ENCODE data around the gene MXD3. TPM values are rescaled to one million over a fixed set of nuclear protein-coding genes. Genes with fewer than 3 reads are reported as not detected.
"Not testable (repeated sequence)": the region's sequence is repeated elsewhere in the genome, so short reads cannot be mapped to it uniquely, and the experiment has no call there.

MXD3 gene
- total RNA-seq, 1 donor from 2014 or later = 8.4 TPM

DNA sequence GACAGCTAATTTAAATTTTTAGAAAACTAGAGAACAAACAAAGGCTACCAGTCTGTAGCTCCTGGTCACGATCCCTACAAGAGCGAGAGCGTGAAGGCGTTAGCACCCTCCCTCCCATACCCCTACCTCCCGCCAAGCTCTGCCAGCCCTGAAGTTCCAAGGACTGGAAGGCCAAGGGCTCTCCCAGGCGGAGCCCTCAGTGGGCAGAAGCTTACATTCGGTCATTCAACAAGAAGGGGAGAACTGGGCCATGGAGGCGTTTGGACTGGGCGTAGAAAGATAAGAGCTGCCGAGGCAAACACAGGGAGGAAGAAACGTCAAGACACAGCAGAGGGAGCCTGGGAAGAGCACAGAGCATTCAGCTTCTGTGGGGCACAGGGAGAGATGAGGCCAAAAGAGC lies 3.0 kb downstream of the MXD3 start:
- no peak for DNase-seq (ENCODE audit: low spot score)
- H3K27ac Mint-ChIP-seq (ENCODE audit: unreplicated experiment) = peak overlapping the region; percentile 8
- H3K27me3 Mint-ChIP-seq (ENCODE audit: low read depth) = no peaks in the 10 kb centered on the region
- H3K36me3 Mint-ChIP-seq (ENCODE audit: low read depth) = peaks cover 7% of the 10 kb centered on the region
- TF ChIP-seq, protein P1, sequence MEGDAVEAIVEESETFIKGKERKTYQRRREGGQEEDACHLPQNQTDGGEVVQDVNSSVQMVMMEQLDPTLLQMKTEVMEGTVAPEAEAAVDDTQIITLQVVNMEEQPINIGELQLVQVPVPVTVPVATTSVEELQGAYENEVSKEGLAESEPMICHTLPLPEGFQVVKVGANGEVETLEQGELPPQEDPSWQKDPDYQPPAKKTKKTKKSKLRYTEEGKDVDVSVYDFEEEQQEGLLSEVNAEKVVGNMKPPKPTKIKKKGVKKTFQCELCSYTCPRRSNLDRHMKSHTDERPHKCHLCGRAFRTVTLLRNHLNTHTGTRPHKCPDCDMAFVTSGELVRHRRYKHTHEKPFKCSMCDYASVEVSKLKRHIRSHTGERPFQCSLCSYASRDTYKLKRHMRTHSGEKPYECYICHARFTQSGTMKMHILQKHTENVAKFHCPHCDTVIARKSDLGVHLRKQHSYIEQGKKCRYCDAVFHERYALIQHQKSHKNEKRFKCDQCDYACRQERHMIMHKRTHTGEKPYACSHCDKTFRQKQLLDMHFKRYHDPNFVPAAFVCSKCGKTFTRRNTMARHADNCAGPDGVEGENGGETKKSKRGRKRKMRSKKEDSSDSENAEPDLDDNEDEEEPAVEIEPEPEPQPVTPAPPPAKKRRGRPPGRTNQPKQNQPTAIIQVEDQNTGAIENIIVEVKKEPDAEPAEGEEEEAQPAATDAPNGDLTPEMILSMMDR (IDR thresholded peaks at IDR 0.05) = no peak
- H3K4me1 Mint-ChIP-seq (ENCODE audit: low read depth) = peaks cover 49% of the 10 kb centered on the region
- H3K4me3 Mint-ChIP-seq (ENCODE audit: unreplicated experiment) = no peak overlapping the region
- no peaks in the 10 kb centered on the region for H3K9me3 Mint-ChIP-seq (ENCODE audit: low read depth)

- Mint-ChIP-seq H3K36me3 (ENCODE audit: low read depth) (peaks cover 7% of the 10 kb centered on the region), H3K27ac (ENCODE audit: unreplicated experiment) (no peak overlapping the region), H3K4me3 (ENCODE audit: unreplicated experiment) (no peak overlapping the region), H3K9me3 (ENCODE audit: low read depth) (no peaks in the 10 kb centered on the region), H3K27me3 (ENCODE audit: low read depth) (no peaks in the 10 kb centered on the region), H3K4me1 (ENCODE audit: low read depth) (peaks cover 46% of the 10 kb centered on the region)
- no peak for DNase-seq (ENCODE audit: low spot score)
- TF ChIP-seq, protein P1 (IDR thresholded peaks at IDR 0.05) = no peak
Measured at GRCh38 chr5:177307544-177308363, 3.9 kb downstream of the MXD3 start.

DNA sequence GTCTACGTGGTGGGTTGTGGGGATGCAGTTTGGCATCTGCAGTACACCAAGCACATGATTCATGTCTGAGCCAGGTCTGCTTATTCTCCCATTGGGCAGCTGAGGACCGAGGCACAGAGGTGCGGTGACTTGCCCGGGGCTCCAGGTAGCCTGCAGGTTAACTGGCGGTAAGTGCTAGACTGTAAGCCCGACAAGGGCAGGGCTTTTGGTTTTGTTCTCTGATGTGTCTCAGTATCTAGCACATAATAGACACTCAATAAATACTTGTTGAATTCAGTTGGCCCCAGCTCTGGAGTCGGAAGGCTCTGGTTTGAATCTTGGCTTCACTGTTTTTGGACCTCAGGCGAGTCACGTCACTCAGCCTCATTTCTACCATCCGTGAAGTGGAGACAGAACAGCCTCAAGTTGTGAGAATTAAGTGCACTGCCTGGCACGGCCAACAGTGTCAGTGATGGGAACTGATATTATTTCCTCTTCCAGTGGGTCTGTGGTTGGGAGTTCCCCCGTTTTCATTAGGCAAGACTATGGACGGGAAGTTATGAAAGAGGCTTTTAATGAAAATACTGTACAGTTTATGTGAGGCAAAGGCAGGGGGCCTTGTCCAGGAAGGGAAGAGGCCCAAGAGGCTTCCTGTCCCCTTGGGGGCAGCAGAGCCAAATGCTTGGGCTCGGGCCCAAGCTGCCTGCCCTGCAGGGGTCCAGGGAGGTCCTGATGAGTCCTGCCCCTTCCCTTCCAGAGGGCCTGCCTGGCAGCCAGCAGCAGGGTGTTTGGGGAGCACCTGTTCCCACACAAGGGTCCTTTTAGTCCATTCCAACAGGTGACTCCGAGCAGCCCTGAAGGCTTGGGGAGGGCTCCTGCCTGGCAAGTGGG lies 4.8 kb downstream of the MXD3 start:
- Mint-ChIP-seq H3K4me1 (ENCODE audit: low read depth) (peaks cover 51% of the 10 kb centered on the region), H3K4me3 (ENCODE audit: unreplicated experiment) (no peak overlapping the region), H3K9me3 (ENCODE audit: low read depth) (no peaks in the 10 kb centered on the region), H3K36me3 (ENCODE audit: low read depth) (peaks cover 7% of the 10 kb centered on the region), H3K27me3 (ENCODE audit: low read depth) (no peaks in the 10 kb centered on the region), H3K27ac (ENCODE audit: unreplicated experiment) (no peak overlapping the region)
- TF ChIP-seq, protein P1 (IDR thresholded peaks at IDR 0.05) = no peak
- no peak for DNase-seq (ENCODE audit: low spot score)

- DNase-seq (ENCODE audit: low spot score); H3K36me3 Mint-ChIP-seq (ENCODE audit: low read depth); H3K27me3 Mint-ChIP-seq (ENCODE audit: low read depth); H3K9me3 Mint-ChIP-seq (ENCODE audit: low read depth); H3K4me3 Mint-ChIP-seq (ENCODE audit: unreplicated experiment): not testable (repeated sequence)
- Mint-ChIP-seq H3K27ac (ENCODE audit: unreplicated experiment) (peak overlapping the region; percentile 54), H3K4me1 (ENCODE audit: low read depth) (peaks cover 50% of the 10 kb centered on the region)
Measured at GRCh38 chr5:177306103-177306640, 5.5 kb downstream of the MXD3 start.

DNA sequence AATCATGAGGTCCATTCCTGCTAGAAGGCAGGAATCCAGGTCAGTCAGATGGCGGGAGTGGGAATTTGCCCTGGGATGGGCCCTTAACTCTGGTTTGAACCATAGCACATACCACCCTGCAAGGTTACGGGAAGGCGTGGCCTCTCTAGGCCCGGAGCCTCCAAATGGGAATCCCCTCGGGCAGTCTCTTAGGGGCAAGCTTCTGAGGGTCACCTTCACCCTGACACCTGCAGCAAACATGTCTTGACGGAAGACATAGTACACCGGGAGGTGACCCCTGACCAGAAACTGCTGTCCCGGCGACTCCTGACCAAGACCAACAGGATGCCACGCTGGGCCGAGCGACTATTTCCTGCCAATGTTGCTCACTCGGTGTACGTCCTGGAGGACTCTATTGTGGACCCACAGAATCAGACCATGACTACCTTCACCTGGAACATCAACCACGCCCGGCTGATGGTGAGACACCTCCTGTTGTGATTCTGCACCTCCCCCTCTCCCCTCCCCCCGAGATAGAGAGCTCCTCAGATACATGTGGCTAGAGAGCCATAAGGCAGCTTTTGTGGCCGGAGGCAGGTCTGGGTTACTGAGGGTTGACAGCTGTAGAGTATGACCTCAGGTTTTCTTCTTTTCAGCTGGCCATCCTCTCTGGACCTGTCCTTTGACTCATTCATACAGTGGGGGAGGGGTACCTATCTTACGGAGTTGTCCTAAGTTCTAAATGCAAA lies 7.1 kb downstream of the MXD3 start:
- TF ChIP-seq, protein P1 (IDR thresholded peaks at IDR 0.05) = no peak
- peak overlapping the region; percentile 88 for H3K27ac Mint-ChIP-seq (ENCODE audit: unreplicated experiment)
- no peak for DNase-seq (ENCODE audit: low spot score)
- no peaks in the 10 kb centered on the region for H3K27me3 Mint-ChIP-seq (ENCODE audit: low read depth)
- H3K4me3 Mint-ChIP-seq (ENCODE audit: unreplicated experiment) = peak overlapping the region; percentile 85
- H3K9me3 Mint-ChIP-seq (ENCODE audit: low read depth) = no peaks in the 10 kb centered on the region
- peaks cover 7% of the 10 kb centered on the region for H3K36me3 Mint-ChIP-seq (ENCODE audit: low read depth)
- peaks cover 54% of the 10 kb centered on the region for H3K4me1 Mint-ChIP-seq (ENCODE audit: low read depth)
